DOHH2 (cell line): Measurements from ENCODE around the gene TGM3.

ENCODE experiments used
- H3F3A ChIP-seq: fragments of 200-600 bp; sonication (generic), shearing (Covaris generic); 2 replicates; pipeline ENCODE4 v1.6.0; 2016; ENCODE audit warnings: antibody characterized with exemption, mild to moderate bottlenecking; ENCODE audit not compliant: control insufficient read depth, insufficient read depth
- H3K27ac ChIP-seq: fragments of 200-600 bp; sonication (generic); 2 replicates; pipeline ENCODE4 v1.5.1; 2014; ENCODE audit warnings: low read depth, mild to moderate bottlenecking, low read length, moderate library complexity
- H3K27me3 ChIP-seq: fragments of 200-600 bp; sonication (generic); 2 replicates; pipeline ENCODE4 v1.6.1; 2014; ENCODE audit warnings: mild to moderate bottlenecking, low read length, mixed read lengths; ENCODE audit not compliant: control insufficient read depth
- H3K36me3 ChIP-seq: fragments of 200-600 bp; sonication (generic); 2 replicates; pipeline ENCODE4 v1.6.1; 2014; ENCODE audit warnings: mild to moderate bottlenecking, low read length, moderate library complexity, mixed read lengths; ENCODE audit not compliant: control insufficient read depth
- H3K4me1 ChIP-seq: fragments of 200-600 bp; sonication (generic); 2 replicates; pipeline ENCODE4 v1.6.1; 2014; ENCODE audit warnings: mild to moderate bottlenecking, low read length, mixed read lengths; ENCODE audit not compliant: control insufficient read depth
- H3K4me2 ChIP-seq: fragments of 200-600 bp; sonication (generic); 2 replicates; pipeline ENCODE4 v1.6.0; 2014; ENCODE audit warnings: mild to moderate bottlenecking, low read length, moderate library complexity
- H3K4me3 ChIP-seq: fragments of 200-600 bp; sonication (generic); 2 replicates; pipeline ENCODE4 v1.5.1; 2014; ENCODE audit warnings: mild to moderate bottlenecking, low read length, mixed read lengths
- H3K79me2 ChIP-seq: fragments of 200-600 bp; sonication (generic); 2 replicates; pipeline ENCODE4 v1.6.1; 2014; ENCODE audit warnings: mild to moderate bottlenecking, low read length, mixed read lengths; ENCODE audit not compliant: control insufficient read depth
- H3K9me2 ChIP-seq: fragments of 200-600 bp; sonication (generic); replicated peaks from 2 replicates; pipeline ENCODE4 v1.6.1; 2014; ENCODE audit warnings: mild to moderate bottlenecking, low read length, mixed read lengths; ENCODE audit not compliant: control insufficient read depth
- H3K9me3 ChIP-seq: fragments of 200-600 bp; sonication (generic); 2 replicates; pipeline ENCODE4 v1.6.1; 2014; ENCODE audit warnings: antibody characterized with exemption, low read length, mixed read lengths; ENCODE audit not compliant: control insufficient read depth, insufficient read depth
- H4K20me1 ChIP-seq: fragments of 200-600 bp; sonication (generic); 2 replicates; pipeline ENCODE4 v1.6.0; 2014; ENCODE audit warnings: low read depth, mild to moderate bottlenecking, antibody characterized with exemption, low read length, moderate library complexity; ENCODE audit not compliant: control insufficient read depth, insufficient read depth
- EZH2phosphoT487 ChIP-seq: fragments of 200-600 bp; sonication (generic); IDR thresholded peaks from 2 replicates; pipeline ENCODE4 v1.6.1; 2017; ENCODE audit warnings: borderline replicate concordance, mild to moderate bottlenecking, antibody characterized with exemption, low read length, moderate library complexity, mixed read lengths
- TF ChIP-seq, protein P1 (sequence below): fragments of 200-600 bp; sonication (generic); IDR thresholded peaks from one replicate; pipeline ENCODE4 v1.5.1; 2014; ENCODE audit warnings: antibody characterized with exemption, mild to moderate bottlenecking, low read depth, low read length; ENCODE audit not compliant: poor library complexity, severe bottlenecking

TGM3 gene

DNA sequence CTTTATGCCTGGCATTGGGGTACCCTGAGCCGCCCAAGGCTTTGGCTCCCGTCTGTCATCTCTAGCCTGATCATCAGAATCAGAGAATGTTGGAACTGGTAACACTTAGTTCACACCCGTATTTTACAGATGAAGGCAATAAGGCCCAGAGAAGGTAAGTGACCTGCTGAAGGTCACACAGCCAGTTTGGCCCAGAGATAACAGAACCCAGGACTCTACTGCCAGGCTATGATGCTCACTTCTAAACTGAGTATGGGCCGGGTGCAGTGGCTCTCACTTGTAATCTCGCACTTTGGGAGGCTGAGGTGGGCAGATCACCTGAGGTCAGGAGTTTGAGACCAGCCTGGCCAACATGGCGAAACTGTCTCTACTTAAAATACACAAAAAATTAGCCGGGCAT lies 83.1 kb downstream of the TGM3 start:
- TF ChIP-seq EZH2phosphoT487 = no peak
- TF ChIP-seq, protein P1, sequence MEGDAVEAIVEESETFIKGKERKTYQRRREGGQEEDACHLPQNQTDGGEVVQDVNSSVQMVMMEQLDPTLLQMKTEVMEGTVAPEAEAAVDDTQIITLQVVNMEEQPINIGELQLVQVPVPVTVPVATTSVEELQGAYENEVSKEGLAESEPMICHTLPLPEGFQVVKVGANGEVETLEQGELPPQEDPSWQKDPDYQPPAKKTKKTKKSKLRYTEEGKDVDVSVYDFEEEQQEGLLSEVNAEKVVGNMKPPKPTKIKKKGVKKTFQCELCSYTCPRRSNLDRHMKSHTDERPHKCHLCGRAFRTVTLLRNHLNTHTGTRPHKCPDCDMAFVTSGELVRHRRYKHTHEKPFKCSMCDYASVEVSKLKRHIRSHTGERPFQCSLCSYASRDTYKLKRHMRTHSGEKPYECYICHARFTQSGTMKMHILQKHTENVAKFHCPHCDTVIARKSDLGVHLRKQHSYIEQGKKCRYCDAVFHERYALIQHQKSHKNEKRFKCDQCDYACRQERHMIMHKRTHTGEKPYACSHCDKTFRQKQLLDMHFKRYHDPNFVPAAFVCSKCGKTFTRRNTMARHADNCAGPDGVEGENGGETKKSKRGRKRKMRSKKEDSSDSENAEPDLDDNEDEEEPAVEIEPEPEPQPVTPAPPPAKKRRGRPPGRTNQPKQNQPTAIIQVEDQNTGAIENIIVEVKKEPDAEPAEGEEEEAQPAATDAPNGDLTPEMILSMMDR = no peak
- peaks cover 5% of the 10 kb centered on the region for H3K4me1 ChIP-seq

GRCh38 chr20:2379511-2380229 lies 83.9 kb downstream of the TGM3 start:
- no peaks in the 10 kb centered on the region for H3K9me2 ChIP-seq
- no peak overlapping the region for H3K27ac ChIP-seq
- no peaks in the 10 kb centered on the region for H3K9me3 ChIP-seq
- H3K4me3 ChIP-seq = no peak overlapping the region
- peaks cover 5% of the 10 kb centered on the region for H3K4me1 ChIP-seq
- H3K4me2 ChIP-seq = no peak overlapping the region
- no peak for TF ChIP-seq EZH2phosphoT487
- TF ChIP-seq, protein P1 = no peak
- H3K27me3 ChIP-seq = no peaks in the 10 kb centered on the region
- H3K36me3 ChIP-seq = no peaks in the 10 kb centered on the region
- H4K20me1 ChIP-seq = no peaks in the 10 kb centered on the region
- no peaks in the 10 kb centered on the region for H3F3A ChIP-seq
- H3K79me2 ChIP-seq = no peaks in the 10 kb centered on the region

More for the DNA sequence above, 83.1 kb downstream of the TGM3 start:
- H3K36me3 ChIP-seq = no peaks in the 10 kb centered on the region
- no peak overlapping the region for H3K27ac ChIP-seq
- no peak overlapping the region for H3K4me3 ChIP-seq
- H3K79me2 ChIP-seq = no peaks in the 10 kb centered on the region
- no peaks in the 10 kb centered on the region for H4K20me1 ChIP-seq
- no peaks in the 10 kb centered on the region for H3K9me3 ChIP-seq
- no peaks in the 10 kb centered on the region for H3F3A ChIP-seq
- H3K9me2 ChIP-seq = no peaks in the 10 kb centered on the region
- no peaks in the 10 kb centered on the region for H3K27me3 ChIP-seq
- H3K4me2 ChIP-seq = no peak overlapping the region

DNA sequence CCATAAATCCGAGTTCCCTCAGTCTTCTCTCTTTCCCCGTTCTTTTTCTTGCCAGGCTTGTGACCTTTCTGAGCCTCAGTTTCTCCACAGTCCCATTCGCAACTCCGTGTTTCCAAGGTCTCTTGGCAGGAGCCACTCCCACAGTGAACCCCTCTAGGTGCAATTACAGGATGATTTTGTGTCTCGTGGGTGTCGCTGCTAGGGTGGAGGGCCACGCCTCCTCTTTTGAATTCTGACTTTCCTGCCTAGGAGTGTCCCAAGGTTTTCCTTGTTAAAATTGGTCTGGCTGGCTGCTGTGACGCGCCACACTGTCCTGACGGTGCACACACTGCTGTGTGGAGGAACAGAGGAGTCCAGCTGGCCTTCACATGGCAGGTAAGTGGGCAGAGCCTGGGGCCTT lies 84.8 kb downstream of the TGM3 start, which contains the start of gene TGM6:
Gene TGM6, plus strand, starts transcription at position 301 of the 400 bp plus-strand sequence. Its CDS starts 68 bp downstream, at position 369.
- no peak within 1 kb of the TSS for H3K27ac ChIP-seq
- H3K79me2 ChIP-seq = no peaks in the 10 kb centered on the region
- H3F3A ChIP-seq = no peaks in the 10 kb centered on the region
- no peaks in the 10 kb centered on the region for H3K9me2 ChIP-seq
- no peaks in the 10 kb centered on the region for H3K27me3 ChIP-seq
- H3K9me3 ChIP-seq = no peaks in the 10 kb centered on the region
- no peaks in the 10 kb centered on the region for H4K20me1 ChIP-seq
- no peak within 1 kb of the TSS for H3K4me2 ChIP-seq
- TF ChIP-seq, protein P1 = no peak
- TF ChIP-seq EZH2phosphoT487 = no peak
- peaks cover 5% of the 10 kb centered on the region for H3K4me1 ChIP-seq
- H3K36me3 ChIP-seq = no peaks in the 10 kb centered on the region
- H3K4me3 ChIP-seq = no peak within 1 kb of the TSS
